CD4-positive, alpha-beta memory T cell (primary cell): ENCODE results near the gene CLMN. TPM values are rescaled to one million over a fixed set of nuclear protein-coding genes. Genes with fewer than 3 reads are reported as not detected.

Experiments
- CTCF ChIA-PET: fragments of 350-600 bp; sonication (Branson Sonifier 250); formaldehyde crosslinking; loops from one replicate; lab custom pipeline; 2021; ENCODE audit warnings: inconsistent platforms; ENCODE audit not compliant: partially characterized antibody; lab: Charles Lee
- POLR2A ChIA-PET: fragments of 350-600 bp; sonication (Branson Sonifier 250); formaldehyde crosslinking; loops from one replicate; lab custom pipeline; 2021; ENCODE audit not compliant: partially characterized antibody; lab: Charles Lee
- DNase-seq, 5 donors: peaks; one replicate each; pipeline versions ENCODE4 v3.0.0 to v3.0.0-alpha.2; 2020 to 2022; ENCODE audit warnings: mixed read lengths in 1 of 5
- H3K27ac ChIP-seq: one replicate; pipeline ENCODE4 v1.7.0; 2013; ENCODE audit warnings: low read depth, low read length
- H3K27me3 ChIP-seq: 2 replicates; pipeline ENCODE4 v1.7.0; 2013; ENCODE audit warnings: mild to moderate bottlenecking, low read length, moderate library complexity; ENCODE audit not compliant: insufficient read depth
- H3K36me3 ChIP-seq: 2 replicates; pipeline ENCODE4 v1.7.0; 2013; ENCODE audit warnings: mild to moderate bottlenecking, low read length, moderate library complexity; ENCODE audit not compliant: insufficient read depth
- H3K4me1 ChIP-seq: 2 replicates; pipeline ENCODE4 v1.7.0; 2013; ENCODE audit warnings: mild to moderate bottlenecking, low read length, moderate library complexity; ENCODE audit not compliant: insufficient read depth
- H3K4me3 ChIP-seq, 2 donors: one replicate each; pipeline ENCODE4 v1.7.0; 2013; ENCODE audit warnings: low read length in 2 of 2, mild to moderate bottlenecking in 1 of 2
- H3K9me3 ChIP-seq, 2 donors: one replicate each; pipeline ENCODE4 v1.7.0; 2013; ENCODE audit warnings: low read length in 2 of 2, control low read depth in 1 of 2; ENCODE audit not compliant: control insufficient read depth in 1 of 2
- H3K27ac Mint-ChIP-seq, 7 donors: one replicate each; pipeline ENCODE4 v1.8.0; 2020 to 2021; ENCODE audit warnings: mixed read lengths in 7 of 7, mild to moderate bottlenecking in 6 of 7, inconsistent platforms in 3 of 7, moderate library complexity in 3 of 7
- H3K27me3 Mint-ChIP-seq, 2 donors: one replicate each; pipeline ENCODE4 v1.8.0; 2020 to 2021; ENCODE audit warnings: mixed read lengths in 2 of 2
- H3K36me3 Mint-ChIP-seq, 2 donors: one replicate each; pipeline ENCODE4 v1.8.0; 2020 to 2021; ENCODE audit warnings: mixed read lengths in 2 of 2, inconsistent platforms in 1 of 2, mild to moderate bottlenecking in 1 of 2
- H3K4me1 Mint-ChIP-seq, 4 donors: one replicate each; pipeline ENCODE4 v1.8.0; 2020 to 2021; ENCODE audit warnings: mixed read lengths in 4 of 4, mild to moderate bottlenecking in 1 of 4
- H3K4me3 Mint-ChIP-seq, 8 donors: one replicate each; pipeline ENCODE4 v1.8.0; 2020 to 2021; ENCODE audit warnings: mixed read lengths in 8 of 8, mild to moderate bottlenecking in 7 of 8, moderate library complexity in 6 of 8, inconsistent platforms in 3 of 8
- H3K9me3 Mint-ChIP-seq, 8 donors: one replicate each; pipeline ENCODE4 v1.8.0; 2020 to 2021; ENCODE audit warnings: mixed read lengths in 8 of 8, mild to moderate bottlenecking in 5 of 8, inconsistent platforms in 3 of 8, moderate library complexity in 1 of 8
- intact Hi-C: fragments of 100-400 bp; cut with micrococcal nuclease; formaldehyde crosslinking; loops from one replicate; pipeline ENCODE4 v1.15.1; 2023
- polyA plus RNA-seq, 2 donors: library from polyadenylated mRNA; unstranded; fragments of 300-500 nt; fragmentation: Illumina TruSeq; gene quantifications; one replicate each; pipeline ENCODE4 v1.2.3, GENCODE V29; 2021
- total RNA-seq, 2 experiments: library from RNA; stranded (reverse); gene quantifications; one replicate each; pipeline ENCODE4 v1.2.3, GENCODE V29; 2021

The CLMN gene
- total and polyA plus RNA-seq, 4 experiments from 2014 or later, result 0.22 to 0.70 (median 0.65) TPM; not detected in 1

DNA sequence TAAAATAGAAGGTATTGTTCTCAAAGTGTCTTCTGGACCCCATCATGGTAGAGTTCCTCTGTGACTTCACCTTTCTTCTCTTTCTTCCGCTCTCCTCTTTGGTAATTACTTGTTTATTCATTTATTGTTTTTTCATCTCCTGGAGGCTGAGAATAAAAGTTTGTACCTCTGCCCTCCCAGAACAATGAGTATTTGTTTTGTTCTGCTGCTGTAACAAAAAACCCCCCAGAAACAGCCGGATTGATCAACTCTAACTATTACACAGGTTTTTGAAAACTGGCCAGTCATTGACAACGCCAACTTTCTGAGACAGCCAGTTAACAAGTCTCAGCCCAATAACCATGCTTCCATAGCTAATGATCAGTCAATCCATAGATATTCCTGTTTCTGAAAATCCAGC lies 154.2 kb downstream of the CLMN start:
- Mint-ChIP-seq H3K9me3 (peaks cover 0 to 27% (median 21%) of the 10 kb centered on the region in 8 donors), H3K36me3 (peaks cover 0 to 21% of the 10 kb centered on the region in 2 donors), H3K4me3 (no peak overlapping the region), H3K27ac (no peak overlapping the region), H3K27me3 (no peaks in the 10 kb centered on the region), H3K4me1 (peaks cover 0 to 2% (median 0%) of the 10 kb centered on the region in 4 donors)
- Histone ChIP-seq H3K4me1 (no peaks in the 10 kb centered on the region), H3K9me3 (no peaks in the 10 kb centered on the region), H3K36me3 (no peaks in the 10 kb centered on the region), H3K27ac (no peak overlapping the region), H3K4me3 (no peak overlapping the region), H3K27me3 (no peaks in the 10 kb centered on the region)
- POLR2A ChIA-PET, result no interaction called here
- CTCF ChIA-PET, result no interaction called here
- no peak for DNase-seq
- intact Hi-C loops, result no loop called here

DNA sequence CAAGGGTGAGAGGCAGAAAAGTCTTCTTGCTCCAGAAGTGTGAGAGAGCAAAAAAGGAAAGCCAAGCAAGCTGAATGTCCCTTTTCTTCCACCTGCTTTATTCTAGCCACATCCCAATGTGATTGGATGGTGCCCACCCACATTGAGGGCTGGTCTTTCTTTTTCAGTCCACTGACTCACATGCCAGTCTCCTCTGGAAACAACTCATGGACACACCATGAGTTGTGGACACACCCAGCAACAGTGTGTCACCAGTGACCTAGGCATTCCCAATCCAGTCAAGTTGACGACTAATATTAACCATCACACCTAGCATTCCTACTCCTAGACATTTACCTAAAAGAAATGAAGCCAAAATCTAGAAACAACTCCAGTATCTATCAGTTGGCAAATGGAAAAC lies 155.2 kb downstream of the CLMN start:
- Histone ChIP-seq H3K4me3 (no peak overlapping the region), H3K27me3 (no peaks in the 10 kb centered on the region), H3K9me3 (no peaks in the 10 kb centered on the region), H3K27ac (no peak overlapping the region), H3K4me1 (no peaks in the 10 kb centered on the region), H3K36me3 (no peaks in the 10 kb centered on the region)
- intact Hi-C loops, result no loop called here
- H3K36me3 Mint-ChIP-seq, result peaks cover 0 to 21% of the 10 kb centered on the region in 2 donors
- no peak for DNase-seq
- POLR2A ChIA-PET, result no interaction called here
- peaks cover 0 to 2% (median 0%) of the 10 kb centered on the region in 4 donors for H3K4me1 Mint-ChIP-seq
- peaks cover 0 to 27% (median 21%) of the 10 kb centered on the region in 8 donors for H3K9me3 Mint-ChIP-seq
- no peak overlapping the region for H3K4me3 Mint-ChIP-seq
- no peak overlapping the region for H3K27ac Mint-ChIP-seq
- CTCF ChIA-PET, result no interaction called here
- H3K27me3 Mint-ChIP-seq, result no peaks in the 10 kb centered on the region

DNA sequence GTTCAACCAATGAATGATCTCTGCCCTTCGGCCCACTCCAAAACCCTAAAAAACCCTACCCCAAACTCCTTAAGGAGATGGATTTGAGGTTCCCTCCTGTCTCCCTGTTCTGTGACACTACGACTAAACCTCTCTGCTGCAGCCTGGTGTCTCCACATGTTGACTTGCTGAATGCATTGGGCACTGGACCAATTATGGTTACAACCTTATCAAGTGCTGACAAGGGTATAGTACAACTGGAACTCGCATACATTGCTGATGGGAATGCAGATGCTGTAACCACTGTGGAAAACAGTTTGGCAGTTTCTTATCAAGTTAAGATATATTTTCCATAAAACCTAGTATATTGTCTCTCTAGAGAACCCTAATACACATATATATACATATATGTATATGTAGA lies 156.0 kb downstream of the CLMN start:
- POLR2A ChIA-PET, result no interaction called here
- peak overlapping the region in 1 of 7 donors; percentile 9 for H3K27ac Mint-ChIP-seq

DNA sequence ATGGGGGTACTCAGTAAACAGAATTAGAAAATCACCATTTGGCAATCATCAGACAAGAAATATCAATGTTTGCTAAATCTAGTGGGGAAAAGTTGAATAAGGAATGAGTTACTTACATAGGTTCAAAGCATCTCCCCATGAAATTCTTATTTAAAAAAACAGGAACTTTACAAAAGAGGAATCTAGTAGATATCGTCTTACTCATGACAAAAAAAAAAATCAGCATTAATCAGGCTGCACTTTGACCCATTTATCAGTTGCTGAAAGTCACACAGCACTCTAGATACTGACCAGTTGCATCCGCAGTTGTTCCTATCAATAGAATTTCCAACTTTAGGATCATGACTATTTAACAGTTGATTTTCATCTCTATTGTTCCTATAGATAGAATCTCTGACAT lies 156.6 kb downstream of the CLMN start:
- Mint-ChIP-seq H3K27ac (no peak overlapping the region), H3K27me3 (no peaks in the 10 kb centered on the region), H3K36me3 (peaks cover under 1 to 20% of the 10 kb centered on the region in 2 donors), H3K4me1 (peaks cover under 1 to 9% (median 4%) of the 10 kb centered on the region in 4 donors), H3K9me3 (peaks cover 0 to 26% (median 20%) of the 10 kb centered on the region in 8 donors), H3K4me3 (no peak overlapping the region)
- peaks cover 4% of the 10 kb centered on the region for H3K4me1 ChIP-seq
- no peaks in the 10 kb centered on the region for H3K9me3 ChIP-seq
- no peak overlapping the region for H3K27ac ChIP-seq
- CTCF ChIA-PET, result no interaction called here
- DNase-seq, result no peak
- intact Hi-C loops, result no loop called here
- H3K27me3 ChIP-seq, result no peaks in the 10 kb centered on the region
- H3K4me3 ChIP-seq, result no peak overlapping the region
- POLR2A ChIA-PET, result no interaction called here
- no peaks in the 10 kb centered on the region for H3K36me3 ChIP-seq

More for the DNA sequence above, 156.0 kb downstream of the CLMN start:
- Mint-ChIP-seq H3K4me1 (peaks cover 0 to 3% (median 2%) of the 10 kb centered on the region in 4 donors), H3K27me3 (no peaks in the 10 kb centered on the region), H3K4me3 (no peak overlapping the region), H3K9me3 (peaks cover 0 to 27% (median 20%) of the 10 kb centered on the region in 8 donors), H3K36me3 (peaks cover 0 to 21% of the 10 kb centered on the region in 2 donors)
- Histone ChIP-seq H3K27ac (no peak overlapping the region), H3K27me3 (no peaks in the 10 kb centered on the region), H3K4me1 (no peaks in the 10 kb centered on the region), H3K36me3 (no peaks in the 10 kb centered on the region), H3K4me3 (no peak overlapping the region), H3K9me3 (no peaks in the 10 kb centered on the region)
- CTCF ChIA-PET, result no interaction called here
- no peak for DNase-seq
- intact Hi-C loops, result no loop called here

DNA sequence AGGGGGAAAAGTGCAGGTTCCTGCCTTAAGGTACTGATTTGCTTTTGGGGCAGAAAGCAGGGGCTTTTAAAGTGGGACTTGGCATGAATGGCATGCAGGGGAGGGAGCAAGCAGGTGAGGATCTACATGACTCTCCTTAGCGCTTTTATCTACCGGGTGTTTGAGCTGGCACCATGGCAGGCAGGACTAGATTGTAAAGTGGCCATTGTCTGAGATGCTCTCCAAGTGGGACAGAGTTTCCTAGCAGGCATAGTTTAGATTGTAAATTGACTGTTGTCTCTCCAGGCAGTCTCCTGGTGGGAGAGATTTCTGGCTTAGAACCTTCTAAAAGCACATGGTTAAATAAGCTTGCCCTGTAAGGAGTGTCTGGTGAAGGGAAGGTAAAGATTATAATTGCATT lies 157.1 kb downstream of the CLMN start:
- CTCF ChIA-PET, result interaction anchor here (1.2 kb wide), 1 partner anchor 13 kb away, joined by 5 read pairs; no protein-coding TSS in a partner anchor
- intact Hi-C loops, result no loop called here
- Histone ChIP-seq H3K4me3 (no peak overlapping the region), H3K9me3 (no peaks in the 10 kb centered on the region), H3K27ac (no peak overlapping the region), H3K4me1 (peaks cover 8% of the 10 kb centered on the region), H3K27me3 (no peaks in the 10 kb centered on the region), H3K36me3 (no peaks in the 10 kb centered on the region)
- Mint-ChIP-seq H3K9me3 (peaks cover 0 to 22% (median 18%) of the 10 kb centered on the region in 8 donors), H3K4me1 (peaks cover 6 to 13% (median 8%) of the 10 kb centered on the region in 4 donors), H3K4me3 (no peak overlapping the region), H3K27me3 (no peaks in the 10 kb centered on the region), H3K27ac (no peak overlapping the region), H3K36me3 (peaks cover 5 to 16% of the 10 kb centered on the region in 2 donors)
- POLR2A ChIA-PET, result no interaction called here
- no peak for DNase-seq

DNA sequence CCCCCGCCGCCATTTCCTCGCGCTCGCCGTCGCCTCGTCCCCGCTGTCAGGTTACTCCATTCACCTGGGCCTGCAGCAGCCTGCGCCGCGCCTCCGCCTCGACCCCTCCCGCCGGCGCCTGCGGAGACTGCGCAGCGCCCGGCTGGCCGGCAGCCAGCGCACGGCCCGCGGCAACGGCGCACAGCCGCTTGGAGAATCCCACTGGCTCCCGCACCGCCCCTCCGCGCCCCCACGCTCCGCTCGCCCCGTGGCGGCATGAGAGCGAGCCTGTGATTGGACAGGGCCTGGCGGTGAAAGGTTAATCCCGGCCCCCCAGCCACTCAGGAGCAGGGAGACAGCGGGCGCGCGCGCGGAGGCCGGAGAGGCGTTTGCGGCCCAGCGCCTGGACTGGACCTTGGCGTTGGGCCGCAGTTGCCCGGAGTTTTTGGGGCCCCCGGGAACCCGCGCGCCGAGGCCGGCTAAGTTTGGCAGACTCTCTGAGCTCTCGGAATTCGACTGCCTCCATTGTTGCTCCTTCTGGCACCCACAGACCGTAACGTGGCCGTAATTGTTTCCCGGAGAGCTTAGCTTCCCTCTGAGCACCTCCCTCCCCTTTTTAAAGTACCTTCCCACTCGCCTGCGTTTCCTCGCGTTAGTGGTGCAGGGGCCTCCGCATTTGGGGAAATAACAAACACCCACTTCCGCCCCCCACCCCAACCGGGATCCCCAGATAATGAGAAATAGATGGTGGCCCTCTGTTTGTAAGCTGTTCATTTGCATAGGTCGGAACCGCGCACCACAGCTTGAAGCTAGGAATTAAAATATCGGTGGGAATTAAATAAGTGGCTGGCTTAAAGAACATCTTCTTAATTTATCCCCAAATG lies 162.2 kb downstream of the CLMN start, which contains the start of gene DICER1:
Gene DICER1 (minus strand): TSS at position 203 of the 863 bp plus-strand sequence. CDS start 24,071 bp downstream, outside the sequence.
- Histone ChIP-seq H3K4me1 (peaks cover 44% of the 10 kb centered on the region), H3K4me3 (peak within 1 kb of the TSS; percentile 73 to 88), H3K36me3 (no peaks in the 10 kb centered on the region), H3K9me3 (no peaks in the 10 kb centered on the region), H3K27ac (peak within 1 kb of the TSS; percentile 83), H3K27me3 (no peaks in the 10 kb centered on the region)
- peak; percentile 88 to 96 (median 92) for DNase-seq
- intact Hi-C loops, result loop anchor here (1.0 to 5.0 kb wide), 2 partner anchors 360 to 377 kb away; partner anchors contain the start of gene SYNE3
- POLR2A ChIA-PET, result interaction anchor here (0.7 to 1.3 kb wide), 6 partner anchors 25 to 378 kb away, joined by 3 to 4 read pairs (median 4); partner anchors contain the start of gene GLRX5
- Mint-ChIP-seq H3K4me3 (peak within 1 kb of the TSS; percentile 95 to 99 (median 98)), H3K9me3 (peaks cover 0 to 2% (median 0%) of the 10 kb centered on the region in 8 donors), H3K4me1 (peaks cover 33 to 50% (median 39%) of the 10 kb centered on the region in 4 donors), H3K36me3 (peaks cover 4 to 13% of the 10 kb centered on the region in 2 donors), H3K27ac (peak within 1 kb of the TSS; percentile 98 to 100 (median 99)), H3K27me3 (no peaks in the 10 kb centered on the region)
- CTCF ChIA-PET, result no interaction called here

DNA sequence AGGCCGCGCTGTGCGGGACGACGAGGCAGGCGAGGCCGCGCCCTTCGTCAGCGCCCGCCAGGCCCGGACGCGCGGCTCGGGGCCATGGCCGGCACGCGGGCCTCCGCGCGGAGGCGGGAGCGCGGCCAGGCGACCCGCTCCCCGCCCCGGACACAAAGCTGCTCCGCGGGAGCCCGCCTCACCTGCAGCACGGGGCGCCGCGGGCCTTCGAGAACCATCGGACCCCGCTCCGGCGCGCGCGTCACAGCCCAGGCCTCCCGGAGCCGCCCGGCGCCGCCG lies 162.7 kb downstream of the CLMN start:
- CTCF ChIA-PET, result no interaction called here
- no peak for DNase-seq
- peak overlapping the region; percentile 83 for H3K27ac ChIP-seq
- intact Hi-C loops, result loop anchor here (1.0 to 5.0 kb wide), 2 partner anchors 360 to 377 kb away; partner anchors contain the start of gene SYNE3
- Mint-ChIP-seq H3K4me3 (peak overlapping the region in 6 of 8 donors; percentile 95 to 99 (median 98)), H3K27ac (peak overlapping the region in 2 of 7 donors; percentile 98 to 99), H3K27me3 (no peaks in the 10 kb centered on the region), H3K4me1 (peaks cover 34 to 56% (median 44%) of the 10 kb centered on the region in 4 donors), H3K36me3 (peaks cover 4 to 13% of the 10 kb centered on the region in 2 donors), H3K9me3 (peaks cover 0 to 2% (median 0%) of the 10 kb centered on the region in 8 donors)
- H3K27me3 ChIP-seq, result no peaks in the 10 kb centered on the region
- POLR2A ChIA-PET, result interaction anchor here (1.1 to 1.3 kb wide), 4 partner anchors 25 to 367 kb away, joined by 3 to 4 read pairs (median 4); no protein-coding TSS in a partner anchor
- peaks cover 49% of the 10 kb centered on the region for H3K4me1 ChIP-seq
- no peaks in the 10 kb centered on the region for H3K9me3 ChIP-seq
- peak overlapping the region in 1 of 2 donors; percentile 88 for H3K4me3 ChIP-seq
- H3K36me3 ChIP-seq, result no peaks in the 10 kb centered on the region
